HG03280 (cell line): ENCODE data around the gene LGR5.

Source experiments
- ATAC-seq: cut with Tn5 transposase; IDR thresholded peaks from one replicate; pipeline ENCODE4 v1.9.1; 2021; ENCODE audit warnings: mild to moderate bottlenecking, moderate library complexity; ENCODE audit not compliant: unreplicated experiment

LGR5 gene

GRCh38 chr12:71439613-71440344 lies at the start of gene LGR5:
TSS of gene LGR5 (plus strand) at chr12:71439798. CDS start at chr12:71440081, 283 bp downstream.
- no peak for ATAC-seq

- ATAC-seq = peak; percentile 94
These were observed 47.0 kb upstream of the LGR5 start for GRCh38 chr12:71392521-71393145.

- no peak for ATAC-seq
These were observed 46.0 kb upstream of the LGR5 start for GRCh38 chr12:71393625-71394024.

- no peak for ATAC-seq
These were observed 42.1 kb upstream of the LGR5 start for GRCh38 chr12:71397433-71397954.

- ATAC-seq = no peak
These were observed 40.4 kb upstream of the LGR5 start for GRCh38 chr12:71399197-71399596.

GRCh38 chr12:71400481-71400880 lies 39.1 kb upstream of the LGR5 start:
- no peak for ATAC-seq

- ATAC-seq = no peak
These were observed 33.7 kb upstream of the LGR5 start for GRCh38 chr12:71405884-71406283.

- no peak for ATAC-seq
These were observed 31.9 kb upstream of the LGR5 start for GRCh38 chr12:71407732-71408131.

GRCh38 chr12:71410844-71411243 lies 28.8 kb upstream of the LGR5 start:
- ATAC-seq = no peak

GRCh38 chr12:71411635-71412034 lies 28.0 kb upstream of the LGR5 start:
- ATAC-seq = no peak

- ATAC-seq = no peak
These were observed 24.0 kb upstream of the LGR5 start for GRCh38 chr12:71415336-71416231.

GRCh38 chr12:71417181-71417580 lies 22.4 kb upstream of the LGR5 start:
- ATAC-seq = no peak

- ATAC-seq = no peak
These were observed 18.7 kb upstream of the LGR5 start for GRCh38 chr12:71420775-71421406.

- no peak for ATAC-seq
These were observed 13.9 kb upstream of the LGR5 start for GRCh38 chr12:71425568-71426299.

GRCh38 chr12:71426300-71427047 lies 13.1 kb upstream of the LGR5 start:
- ATAC-seq = no peak

GRCh38 chr12:71430756-71431155 lies 8.8 kb upstream of the LGR5 start:
- ATAC-seq = no peak

GRCh38 chr12:71431991-71432390 lies 7.6 kb upstream of the LGR5 start:
- ATAC-seq = no peak

GRCh38 chr12:71432936-71433335 lies 6.7 kb upstream of the LGR5 start:
- ATAC-seq = no peak

GRCh38 chr12:71436696-71437095 lies 2.9 kb upstream of the LGR5 start:
- ATAC-seq = no peak
